Liver (tissue), 9 donors: ENCODE measurements around the gene DNAI4. TPM values are rescaled to one million over a fixed set of nuclear protein-coding genes. Genes with fewer than 3 reads are reported as not detected.
"Not testable (repeated sequence)": the region's sequence is repeated elsewhere in the genome, so short reads cannot be mapped to it uniquely, and the experiment has no call there.

ENCODE experiments used
- DNase-seq: peaks from one replicate; pipeline ENCODE4 v3.0.0-alpha.2; 2017; ENCODE audit warnings: low spot score
- H3K27ac ChIP-seq, 2 donors: one replicate each; pipeline ENCODE4 v1.7.0; 2013; ENCODE audit warnings: inconsistent platforms in 2 of 2, low read length in 2 of 2, control low read depth in 1 of 2, low read depth in 1 of 2, mild to moderate bottlenecking in 1 of 2
- H3K27me3 ChIP-seq, 4 donors: one replicate each; pipeline versions ENCODE4 v1.6.1 to v1.7.0; 2013; ENCODE audit warnings: low read length in 3 of 4, inconsistent platforms in 1 of 4, mild to moderate bottlenecking in 1 of 4, moderate library complexity in 1 of 4; ENCODE audit not compliant: control insufficient read depth in 4 of 4, insufficient read depth in 4 of 4
- H3K36me3 ChIP-seq, 4 donors: one replicate each; pipeline versions ENCODE4 v1.6.1 to v1.7.0; 2013; ENCODE audit warnings: low read length in 3 of 4, mild to moderate bottlenecking in 3 of 4, low read depth in 1 of 4, moderate library complexity in 1 of 4; ENCODE audit not compliant: control insufficient read depth in 4 of 4, insufficient read depth in 3 of 4
- H3K4me1 ChIP-seq, 4 donors: one replicate each; pipeline versions ENCODE4 v1.6.1 to v1.7.0; 2013; ENCODE audit warnings: low read length in 3 of 4, mild to moderate bottlenecking in 3 of 4, moderate library complexity in 1 of 4; ENCODE audit not compliant: control insufficient read depth in 4 of 4, insufficient read depth in 4 of 4
- H3K4me3 ChIP-seq, 3 donors: one replicate each; pipeline versions ENCODE4 v1.6.1 to v1.7.0; 2013; ENCODE audit warnings: low read length in 3 of 3, control low read depth in 1 of 3, low read depth in 1 of 3, mild to moderate bottlenecking in 1 of 3
- H3K9ac ChIP-seq, 2 donors: one replicate each; pipeline ENCODE4 v1.7.0; 2013; ENCODE audit warnings: low read length in 2 of 2, mild to moderate bottlenecking in 2 of 2, moderate library complexity in 2 of 2, control low read depth in 1 of 2, low read depth in 1 of 2
- H3K9me3 ChIP-seq, 4 donors: one replicate each; pipeline versions ENCODE4 v1.6.1 to v1.7.0; 2013; ENCODE audit warnings: low read length in 3 of 4; ENCODE audit not compliant: control insufficient read depth in 4 of 4
- EGR1 ChIP-seq, 2 donors: IDR thresholded peaks; 2 replicates each; pipeline ENCODE4 v1.6.1; 2016 to 2018; ENCODE audit warnings: antibody characterized with exemption in 2 of 2, low read depth in 2 of 2
- FOXA1 ChIP-seq: IDR thresholded peaks from 2 replicates; pipeline ENCODE4 v1.6.1; 2016; ENCODE audit warnings: antibody characterized with exemption
- FOXA2 ChIP-seq: IDR thresholded peaks from 2 replicates; pipeline ENCODE4 v1.6.1; 2016; ENCODE audit warnings: antibody characterized with exemption
- GABPA ChIP-seq, 2 donors: IDR thresholded peaks in 1 of 2; conservative IDR thresholded peaks in 1 of 2; 2 replicates each; pipeline ENCODE4 v1.6.1; 2016; ENCODE audit warnings: antibody characterized with exemption in 2 of 2, mild to moderate bottlenecking in 1 of 2, moderate library complexity in 1 of 2
- HNF4A ChIP-seq, 2 donors: conservative IDR thresholded peaks; 2 replicates each; pipeline ENCODE4 v1.6.1; 2016; ENCODE audit warnings: antibody characterized with exemption in 2 of 2, mild to moderate bottlenecking in 2 of 2
- HNF4G ChIP-seq: IDR thresholded peaks from 2 replicates; pipeline ENCODE4 v1.6.1; 2016; ENCODE audit warnings: antibody characterized with exemption
- JUND ChIP-seq, 2 donors: IDR thresholded peaks; 2 replicates each; pipeline ENCODE4 v1.6.1; 2016; ENCODE audit warnings: antibody characterized with exemption in 2 of 2
- RAD21 ChIP-seq, 2 donors: IDR thresholded peaks; 2 replicates each; pipeline ENCODE4 v1.6.1; 2016; ENCODE audit warnings: antibody characterized with exemption in 2 of 2, mild to moderate bottlenecking in 2 of 2
- TAF1 ChIP-seq: conservative IDR thresholded peaks from 2 replicates; pipeline ENCODE4 v1.6.1; 2016; ENCODE audit warnings: antibody characterized with exemption, mild to moderate bottlenecking
- WGBS: extraction: QIAGEN DNeasy Blood & Tissue Kit; methylation state at CpG from one replicate; pipeline ENCODE4 v1.1.7; 2013; 5-methylcytosine and 5-hydroxymethylcytosine counted together
- polyA plus RNA-seq, 2 donors: library from polyadenylated mRNA; stranded (reverse) in 1 of 2; unstranded in 1 of 2; fragments of 200-250 nt in 1 of 2; fragments of >200 nt in 1 of 2; fragmentation: Nextera tagmentation in 1 of 2; extraction: Ambion mirVana in 1 of 2; gene quantifications; one replicate each; pipeline versions ENCODE4 v1.2.1 to v1.2.3, GENCODE V29; 2013 to 2015
- total RNA-seq, 2 donors: library from RNA; depleted of rRNA; stranded (reverse); fragments of >200 nt; gene quantifications; one replicate each; pipeline ENCODE4 v1.2.3, GENCODE V29; 2014
- TF ChIP-seq, protein P1 (sequence below): fragments of 150-350 bp; IDR thresholded peaks from 2 replicates; pipeline ENCODE4 v1.5.1; 2017; ENCODE audit warnings: improper control_type of control experiment, low read depth, low read length; ENCODE audit not compliant: missing input control
- TF ChIP-seq, protein P2 (sequence below): IDR thresholded peaks from 2 replicates; pipeline ENCODE4 v1.6.1; 2016; ENCODE audit warnings: antibody characterized with exemption
- TF ChIP-seq, protein P3 (sequence below): IDR thresholded peaks from 2 replicates; pipeline ENCODE4 v1.6.1; 2016; ENCODE audit warnings: antibody characterized with exemption, mild to moderate bottlenecking
- donor health status: healthy.
- donor health status: healthy.
- donor health status: healthy.
- donor health status: healthy.
- donor health status: healthy.

DNAI4 gene
- total and polyA plus RNA-seq, 4 donors: 0.42 to 1.8 (median 0.84) TPM

DNA sequence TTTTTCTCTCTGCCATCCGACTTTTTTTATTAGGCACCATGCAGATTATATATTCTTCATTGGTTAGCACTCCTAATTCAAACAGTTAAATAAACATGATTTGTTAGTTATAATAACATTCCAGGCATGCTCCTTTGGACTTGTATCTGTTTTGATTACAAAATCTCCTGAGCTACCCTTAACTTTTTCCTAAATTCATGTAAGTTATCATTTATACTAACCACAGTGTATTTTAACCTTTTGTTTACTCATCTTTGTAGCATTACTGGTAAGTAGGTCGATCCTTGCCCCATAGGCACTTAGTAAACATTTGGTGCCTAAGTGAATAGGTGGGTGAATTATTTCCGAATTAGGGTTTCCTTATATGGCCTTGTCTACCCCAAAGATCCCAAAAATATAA, 43.9 kb upstream of the DNAI4 start:
- WGBS: 40% methylated on average over 3 of the region's 3 CpGs
- H3K36me3 ChIP-seq: peaks cover 0 to 24% (median 21%) of the 10 kb centered on the region in 4 donors
- no peak overlapping the region for H3K4me3 ChIP-seq
- H3K9ac ChIP-seq: no peak overlapping the region
- no peaks in the 10 kb centered on the region for H3K9me3 ChIP-seq
- no peak overlapping the region for H3K27ac ChIP-seq
- no peak for DNase-seq
- H3K27me3 ChIP-seq: no peaks in the 10 kb centered on the region
- peaks cover 0 to 9% (median 4%) of the 10 kb centered on the region in 4 donors for H3K4me1 ChIP-seq
- TF ChIP-seq HNF4G (no peak), HNF4A (conservative IDR thresholded peaks at IDR 0.05) (no peak), FOXA1 (no peak), GABPA (IDR thresholded peaks at IDR 0.05 in 1 of 2, conservative IDR thresholded peaks at IDR 0.05 in 1 of 2) (no peak), FOXA2 (no peak), JUND (IDR thresholded peaks at IDR 0.05) (no peak), TAF1 (no peak), RAD21 (IDR thresholded peaks at IDR 0.05) (no peak)
- TF ChIP-seq, protein P1, sequence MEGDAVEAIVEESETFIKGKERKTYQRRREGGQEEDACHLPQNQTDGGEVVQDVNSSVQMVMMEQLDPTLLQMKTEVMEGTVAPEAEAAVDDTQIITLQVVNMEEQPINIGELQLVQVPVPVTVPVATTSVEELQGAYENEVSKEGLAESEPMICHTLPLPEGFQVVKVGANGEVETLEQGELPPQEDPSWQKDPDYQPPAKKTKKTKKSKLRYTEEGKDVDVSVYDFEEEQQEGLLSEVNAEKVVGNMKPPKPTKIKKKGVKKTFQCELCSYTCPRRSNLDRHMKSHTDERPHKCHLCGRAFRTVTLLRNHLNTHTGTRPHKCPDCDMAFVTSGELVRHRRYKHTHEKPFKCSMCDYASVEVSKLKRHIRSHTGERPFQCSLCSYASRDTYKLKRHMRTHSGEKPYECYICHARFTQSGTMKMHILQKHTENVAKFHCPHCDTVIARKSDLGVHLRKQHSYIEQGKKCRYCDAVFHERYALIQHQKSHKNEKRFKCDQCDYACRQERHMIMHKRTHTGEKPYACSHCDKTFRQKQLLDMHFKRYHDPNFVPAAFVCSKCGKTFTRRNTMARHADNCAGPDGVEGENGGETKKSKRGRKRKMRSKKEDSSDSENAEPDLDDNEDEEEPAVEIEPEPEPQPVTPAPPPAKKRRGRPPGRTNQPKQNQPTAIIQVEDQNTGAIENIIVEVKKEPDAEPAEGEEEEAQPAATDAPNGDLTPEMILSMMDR: no peak
- TF ChIP-seq, protein P2, sequence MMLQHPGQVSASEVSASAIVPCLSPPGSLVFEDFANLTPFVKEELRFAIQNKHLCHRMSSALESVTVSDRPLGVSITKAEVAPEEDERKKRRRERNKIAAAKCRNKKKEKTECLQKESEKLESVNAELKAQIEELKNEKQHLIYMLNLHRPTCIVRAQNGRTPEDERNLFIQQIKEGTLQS: no peak
- TF ChIP-seq, protein P3, sequence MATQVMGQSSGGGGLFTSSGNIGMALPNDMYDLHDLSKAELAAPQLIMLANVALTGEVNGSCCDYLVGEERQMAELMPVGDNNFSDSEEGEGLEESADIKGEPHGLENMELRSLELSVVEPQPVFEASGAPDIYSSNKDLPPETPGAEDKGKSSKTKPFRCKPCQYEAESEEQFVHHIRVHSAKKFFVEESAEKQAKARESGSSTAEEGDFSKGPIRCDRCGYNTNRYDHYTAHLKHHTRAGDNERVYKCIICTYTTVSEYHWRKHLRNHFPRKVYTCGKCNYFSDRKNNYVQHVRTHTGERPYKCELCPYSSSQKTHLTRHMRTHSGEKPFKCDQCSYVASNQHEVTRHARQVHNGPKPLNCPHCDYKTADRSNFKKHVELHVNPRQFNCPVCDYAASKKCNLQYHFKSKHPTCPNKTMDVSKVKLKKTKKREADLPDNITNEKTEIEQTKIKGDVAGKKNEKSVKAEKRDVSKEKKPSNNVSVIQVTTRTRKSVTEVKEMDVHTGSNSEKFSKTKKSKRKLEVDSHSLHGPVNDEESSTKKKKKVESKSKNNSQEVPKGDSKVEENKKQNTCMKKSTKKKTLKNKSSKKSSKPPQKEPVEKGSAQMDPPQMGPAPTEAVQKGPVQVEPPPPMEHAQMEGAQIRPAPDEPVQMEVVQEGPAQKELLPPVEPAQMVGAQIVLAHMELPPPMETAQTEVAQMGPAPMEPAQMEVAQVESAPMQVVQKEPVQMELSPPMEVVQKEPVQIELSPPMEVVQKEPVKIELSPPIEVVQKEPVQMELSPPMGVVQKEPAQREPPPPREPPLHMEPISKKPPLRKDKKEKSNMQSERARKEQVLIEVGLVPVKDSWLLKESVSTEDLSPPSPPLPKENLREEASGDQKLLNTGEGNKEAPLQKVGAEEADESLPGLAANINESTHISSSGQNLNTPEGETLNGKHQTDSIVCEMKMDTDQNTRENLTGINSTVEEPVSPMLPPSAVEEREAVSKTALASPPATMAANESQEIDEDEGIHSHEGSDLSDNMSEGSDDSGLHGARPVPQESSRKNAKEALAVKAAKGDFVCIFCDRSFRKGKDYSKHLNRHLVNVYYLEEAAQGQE: no peak

DNA sequence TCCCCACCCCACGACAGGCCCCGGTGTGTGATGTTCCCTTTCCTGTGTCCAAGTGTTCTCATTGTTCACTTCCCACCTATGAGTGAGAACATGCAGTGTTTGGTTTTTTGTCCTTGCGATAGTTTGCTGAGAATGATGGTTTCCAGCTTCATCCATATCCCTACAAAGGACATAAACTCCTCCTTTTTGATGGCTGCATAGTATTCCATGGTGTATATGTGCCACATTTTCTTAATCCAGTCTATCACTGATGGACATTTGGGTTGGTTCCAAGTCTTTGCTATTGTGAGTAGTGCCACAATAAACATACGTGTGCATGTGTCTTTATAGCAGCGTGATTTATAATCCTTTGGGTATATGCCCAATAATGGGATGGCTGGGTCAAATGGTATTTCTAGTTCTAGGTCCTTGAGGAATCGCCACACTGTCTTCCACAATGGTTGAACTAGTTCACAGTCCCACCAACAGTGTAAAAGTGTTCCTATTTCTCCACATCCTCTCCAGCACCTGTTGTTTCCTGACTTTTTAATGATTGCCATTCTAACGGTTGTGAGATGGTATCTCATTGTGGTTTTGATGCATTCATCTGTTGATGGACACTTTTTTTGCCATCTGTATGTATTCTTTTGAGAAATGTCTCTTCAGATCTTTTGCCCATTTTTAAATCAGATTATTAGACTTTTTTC, 41.7 kb upstream of the DNAI4 start:
- H3K4me3 ChIP-seq, H3K4me1 ChIP-seq, H3K27me3 ChIP-seq, DNase-seq, H3K27ac ChIP-seq, H3K9me3 ChIP-seq, H3K9ac ChIP-seq: not testable (repeated sequence)
- peaks cover 0 to 31% (median 23%) of the 10 kb centered on the region in 4 donors for H3K36me3 ChIP-seq
- 97% methylated on average over 7 of the region's 7 CpGs for WGBS

DNA sequence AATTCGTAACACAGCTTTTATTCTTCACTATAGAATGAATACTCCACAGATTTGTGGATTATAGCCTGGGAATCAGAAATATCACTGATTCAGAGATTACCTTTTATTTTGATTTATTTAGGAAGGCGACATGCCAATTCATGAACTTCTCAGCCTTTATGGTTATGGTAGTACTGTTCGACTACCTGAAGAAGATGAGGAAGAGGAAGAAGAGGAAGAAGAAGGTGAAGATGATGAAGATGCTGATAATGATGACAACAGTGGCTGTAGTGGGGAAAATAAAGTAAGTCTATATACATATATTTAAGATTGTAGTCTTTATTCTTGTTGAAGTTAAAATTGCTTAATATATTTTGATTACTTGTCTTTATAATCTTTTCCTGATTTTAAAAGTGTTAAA, 33.3 kb upstream of the DNAI4 start:
- Histone ChIP-seq H3K4me3 (no peak overlapping the region), H3K4me1 (no peaks in the 10 kb centered on the region), H3K9me3 (no peaks in the 10 kb centered on the region), H3K36me3 (peaks cover 0 to 29% (median 15%) of the 10 kb centered on the region in 4 donors), H3K9ac (no peak overlapping the region), H3K27me3 (no peaks in the 10 kb centered on the region), H3K27ac (no peak overlapping the region)
- no peak for DNase-seq
- WGBS: 96% methylated on average over 3 of the region's 3 CpGs
- TF ChIP-seq EGR1 (IDR thresholded peaks at IDR 0.05; ENCODE audit: low read depth in 2 of 2): no peak
- TF ChIP-seq TAF1: no peak
- TF ChIP-seq, protein P2: no peak
